NCI-H1105 (cell line): Measurements from ENCODE around the gene TSHZ2.
"Not testable (repeated sequence)": the region's sequence is repeated elsewhere in the genome, so short reads cannot be mapped to it uniquely, and the experiment has no call there.

ENCODE experiments used
- DNase-seq: peaks from one replicate; lab custom pipeline; 2025; lab: John Stamatoyannopoulos, UW

TSHZ2 gene

GRCh38 chr20:52996130-52996529 lies 24.0 kb downstream of the TSHZ2 start:
- DNase-seq: no peak

GRCh38 chr20:52996658-52997057 lies 24.5 kb downstream of the TSHZ2 start:
- peak; percentile 7 for DNase-seq

DNA sequence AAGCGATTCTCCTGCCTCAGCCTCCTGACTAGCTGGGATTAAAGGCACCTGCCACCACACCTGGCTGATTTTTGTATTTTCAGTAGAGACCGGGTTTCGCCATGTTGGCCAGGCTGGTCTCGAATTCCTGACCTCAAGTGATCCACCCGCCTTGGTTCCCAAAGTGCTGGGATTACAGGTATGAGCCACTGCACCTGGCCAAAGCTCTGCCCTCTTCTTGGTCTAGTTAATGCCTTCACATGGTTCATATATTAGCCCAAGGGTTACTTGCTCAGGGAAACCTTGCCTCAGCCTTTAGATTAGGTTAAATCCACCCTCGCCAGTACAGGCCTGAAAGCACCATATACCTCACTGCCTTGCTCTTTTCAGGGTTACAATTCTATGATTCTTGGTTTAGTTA lies 26.1 kb downstream of the TSHZ2 start:
- no peak for DNase-seq

DNA sequence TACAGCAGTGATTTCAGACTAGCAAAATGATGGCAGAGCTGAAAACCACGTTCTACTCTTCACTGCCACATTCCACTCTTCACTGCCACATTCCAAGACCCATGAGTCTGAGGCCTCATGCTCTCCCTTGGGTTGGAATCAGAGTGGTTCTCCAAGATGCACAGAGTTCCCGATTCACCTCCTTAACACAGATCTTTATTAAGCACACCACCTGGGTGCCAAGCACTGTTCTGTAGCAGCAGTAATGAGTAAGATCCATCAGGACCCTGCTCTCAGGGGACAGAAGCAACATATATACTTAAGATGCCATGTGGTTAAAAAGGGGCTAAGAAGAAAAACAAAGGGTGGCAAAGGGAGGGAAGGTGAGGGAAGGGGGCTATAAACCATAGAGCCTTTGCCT lies 26.9 kb downstream of the TSHZ2 start:
- DNase-seq: no peak

- no peak for DNase-seq
Measured at GRCh38 chr20:53001498-53002301, 29.5 kb downstream of the TSHZ2 start.

DNA sequence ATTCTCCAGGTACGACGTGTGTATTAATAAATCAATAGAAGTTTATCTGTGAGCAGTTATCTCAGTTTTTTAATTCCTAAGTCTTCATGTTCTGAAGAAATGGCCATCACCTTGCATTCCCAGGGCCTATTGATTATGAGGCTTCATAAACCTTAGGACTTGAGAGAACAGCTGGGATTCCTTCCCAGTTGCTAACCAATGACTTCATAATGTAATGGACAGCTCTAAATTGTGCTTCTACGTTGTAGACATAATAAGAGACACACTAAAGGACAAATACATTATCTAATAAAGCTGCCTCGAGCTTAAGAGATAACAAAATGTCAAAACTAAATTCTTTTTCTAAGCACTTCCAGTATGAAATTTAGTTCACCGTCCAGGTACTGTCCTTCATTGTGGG lies 30.6 kb downstream of the TSHZ2 start:
- DNase-seq: no peak

GRCh38 chr20:53003420-53004154 lies 31.4 kb downstream of the TSHZ2 start:
- DNase-seq: peak; percentile 70

DNA sequence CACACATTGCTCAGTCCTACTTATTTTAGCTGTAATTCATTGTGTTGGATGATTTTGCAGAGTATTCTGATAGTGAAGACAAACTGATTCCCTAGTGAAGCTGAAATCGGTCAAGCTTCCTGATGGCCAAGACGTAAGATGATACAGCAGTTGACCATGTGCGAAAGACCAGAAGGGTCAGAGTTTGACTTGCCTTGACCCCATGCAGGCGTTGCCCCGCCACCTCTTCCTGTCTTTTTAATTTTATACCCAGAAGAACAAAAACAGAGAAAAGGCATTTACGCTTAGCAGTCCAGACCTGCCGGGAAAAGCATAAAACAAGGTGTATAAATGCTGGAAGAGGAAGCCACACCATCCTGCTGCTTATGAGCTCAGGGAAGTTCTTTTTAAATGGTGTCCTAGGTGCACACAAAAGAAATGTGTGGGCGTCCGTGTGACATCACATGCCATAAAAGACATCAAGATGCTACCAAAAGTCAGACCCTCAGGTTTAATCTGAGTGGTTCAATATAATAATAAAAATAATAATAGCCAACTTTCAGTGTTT lies 32.2 kb downstream of the TSHZ2 start:
- no peak for DNase-seq

GRCh38 chr20:53009979-53010735 lies 38.0 kb downstream of the TSHZ2 start:
- no peak for DNase-seq

GRCh38 chr20:53011640-53012039 lies 39.5 kb downstream of the TSHZ2 start:
- DNase-seq: no peak

GRCh38 chr20:53013183-53013582 lies 41.0 kb downstream of the TSHZ2 start:
- no peak for DNase-seq

- no peak for DNase-seq
Measured at GRCh38 chr20:53013847-53014246, 41.7 kb downstream of the TSHZ2 start.

DNA sequence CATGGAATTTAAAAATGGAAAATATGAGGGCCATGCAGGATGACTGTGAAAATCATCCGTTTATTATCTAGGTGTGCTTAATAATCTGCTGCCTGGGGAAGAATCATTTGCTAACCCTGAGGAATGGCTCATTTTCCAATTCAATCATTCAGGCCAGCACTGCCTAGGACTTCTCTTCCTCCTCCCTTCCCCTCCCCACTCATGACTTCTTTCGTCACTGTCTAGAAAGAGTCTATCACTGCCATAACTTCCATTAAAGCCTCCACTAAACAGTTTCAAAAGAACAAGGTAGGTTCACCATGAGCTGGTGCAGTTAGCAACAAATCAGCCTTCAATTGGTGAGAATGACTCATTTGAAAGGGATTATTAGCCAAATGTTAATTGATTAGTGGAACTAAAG lies 43.9 kb downstream of the TSHZ2 start:
- no peak for DNase-seq

DNA sequence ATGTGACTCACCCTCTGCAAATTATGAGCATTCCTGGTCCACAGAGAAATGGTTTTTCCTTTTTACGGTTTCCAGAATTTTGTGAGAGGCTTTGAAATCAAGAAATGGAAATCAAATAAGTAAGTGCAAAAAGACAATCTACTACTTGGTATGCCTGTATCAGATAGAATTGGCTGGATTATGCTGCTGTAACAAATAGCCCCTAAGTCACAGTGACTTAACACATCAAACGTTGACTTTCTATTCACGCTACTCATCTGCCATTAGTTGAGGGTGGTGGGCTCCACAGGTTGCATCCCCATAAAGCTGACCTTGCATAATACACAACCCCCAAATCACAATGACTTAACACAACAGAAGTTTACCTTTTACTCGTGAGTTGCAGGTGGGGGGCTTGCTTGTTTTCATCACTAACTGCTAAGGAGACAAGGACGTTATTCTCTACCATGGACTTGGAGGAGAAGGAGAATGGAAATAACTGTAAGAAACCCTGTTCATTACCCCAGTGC lies 44.4 kb downstream of the TSHZ2 start:
- DNase-seq: no peak

DNA sequence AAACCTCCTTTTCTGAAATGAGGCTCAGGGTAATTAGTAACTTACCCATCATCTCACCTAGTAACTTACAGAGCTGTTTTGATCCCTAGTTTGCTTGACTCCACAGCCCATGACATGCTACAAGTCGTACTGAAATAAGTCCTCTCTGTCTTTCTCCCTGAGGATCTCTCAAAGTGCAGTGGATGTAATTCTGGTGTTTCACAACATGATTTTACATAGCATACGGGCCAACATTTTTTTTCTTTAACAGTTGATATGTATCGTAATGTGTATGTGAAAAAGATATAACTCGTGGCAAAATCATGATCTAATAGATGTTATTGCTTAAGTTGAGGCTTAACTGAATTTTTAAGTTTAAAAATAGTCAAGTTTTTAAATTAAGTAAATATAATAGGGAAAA lies 45.0 kb downstream of the TSHZ2 start:
- no peak for DNase-seq

- DNase-seq: no peak
Measured at GRCh38 chr20:53019464-53019863, 47.3 kb downstream of the TSHZ2 start.

- no peak for DNase-seq
Measured at GRCh38 chr20:53020376-53020775, 48.2 kb downstream of the TSHZ2 start.

DNA sequence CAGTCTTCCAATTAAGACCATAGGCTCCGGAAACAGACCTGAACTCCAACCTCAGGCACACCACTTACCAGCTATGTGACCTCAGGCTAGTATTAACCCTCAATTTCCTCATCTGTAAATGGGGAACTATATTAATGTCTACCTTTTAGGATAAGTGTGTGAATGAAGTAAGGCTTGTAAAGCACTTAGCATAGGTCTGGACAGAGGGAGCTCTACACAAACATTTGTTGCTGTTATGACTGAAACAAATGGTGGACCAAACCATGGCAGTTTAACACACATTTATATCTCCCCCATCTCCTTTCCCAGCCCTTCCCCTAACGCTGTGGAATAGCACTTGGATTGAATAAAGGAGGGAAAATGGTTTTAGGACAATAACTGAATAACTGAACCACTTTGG lies 48.7 kb downstream of the TSHZ2 start:
- no peak for DNase-seq

GRCh38 chr20:53021934-53022333 lies 49.8 kb downstream of the TSHZ2 start:
- no peak for DNase-seq

GRCh38 chr20:53023732-53024520 lies 51.8 kb downstream of the TSHZ2 start:
- no peak for DNase-seq

GRCh38 chr20:53024653-53025052 lies 52.5 kb downstream of the TSHZ2 start:
- DNase-seq: not testable (repeated sequence)
